ENCODE results near the gene DHRS1.
A peak's percentile ranks its signal among the peaks of the same experiment; 100 is the strongest.

DNA sequence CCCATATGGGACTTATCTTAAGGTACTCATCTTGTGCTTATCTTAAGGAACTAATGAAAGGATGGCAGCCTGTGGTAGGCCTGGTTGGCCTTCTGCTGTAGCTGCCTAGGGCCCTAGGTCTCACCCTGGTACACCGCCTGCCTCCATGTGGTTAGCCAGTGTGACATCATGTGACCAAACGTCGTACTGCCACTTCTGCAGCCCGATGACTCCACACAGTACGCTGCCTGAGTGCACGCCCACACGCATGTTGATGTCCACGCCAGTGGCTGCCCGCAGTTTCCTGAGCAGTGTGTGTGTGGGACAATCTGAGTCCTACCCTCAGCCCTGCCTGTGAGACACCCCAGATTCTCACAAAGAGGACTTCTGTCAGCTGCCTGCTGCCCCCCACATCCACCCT, 30.2 kb upstream of the DHRS1 start:
- TF ChIP-seq POLR2AphosphoS5 (IDR thresholded peaks at IDR 0.05) (peak in 1 of 4 donors; percentile 30), POLR2A (IDR thresholded peaks at IDR 0.05) (no peak)
- TF ChIP-seq, protein P1, sequence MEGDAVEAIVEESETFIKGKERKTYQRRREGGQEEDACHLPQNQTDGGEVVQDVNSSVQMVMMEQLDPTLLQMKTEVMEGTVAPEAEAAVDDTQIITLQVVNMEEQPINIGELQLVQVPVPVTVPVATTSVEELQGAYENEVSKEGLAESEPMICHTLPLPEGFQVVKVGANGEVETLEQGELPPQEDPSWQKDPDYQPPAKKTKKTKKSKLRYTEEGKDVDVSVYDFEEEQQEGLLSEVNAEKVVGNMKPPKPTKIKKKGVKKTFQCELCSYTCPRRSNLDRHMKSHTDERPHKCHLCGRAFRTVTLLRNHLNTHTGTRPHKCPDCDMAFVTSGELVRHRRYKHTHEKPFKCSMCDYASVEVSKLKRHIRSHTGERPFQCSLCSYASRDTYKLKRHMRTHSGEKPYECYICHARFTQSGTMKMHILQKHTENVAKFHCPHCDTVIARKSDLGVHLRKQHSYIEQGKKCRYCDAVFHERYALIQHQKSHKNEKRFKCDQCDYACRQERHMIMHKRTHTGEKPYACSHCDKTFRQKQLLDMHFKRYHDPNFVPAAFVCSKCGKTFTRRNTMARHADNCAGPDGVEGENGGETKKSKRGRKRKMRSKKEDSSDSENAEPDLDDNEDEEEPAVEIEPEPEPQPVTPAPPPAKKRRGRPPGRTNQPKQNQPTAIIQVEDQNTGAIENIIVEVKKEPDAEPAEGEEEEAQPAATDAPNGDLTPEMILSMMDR (IDR thresholded peaks at IDR 0.05), result no peak

All from sigmoid colon (tissue), 4 donors.